Measurements from ENCODE around the gene DCTPP1.
A peak's percentile ranks its signal among the peaks of the same experiment; 100 is the strongest.

DCTPP1 gene

GRCh38 chr16:30395155-30395991, 34.5 kb downstream of the DCTPP1 start, which contains the start of gene ZNF48:
Gene ZNF48, plus strand, starts transcription at chr16:30395420. Its CDS starts 375 bp downstream, at chr16:30395795.
- no peak for TF ChIP-seq GATA3 (IDR thresholded peaks at IDR 0.05; ENCODE audit: low read depth, low read length)
- no peak for TF ChIP-seq GATA2 (IDR thresholded peaks at IDR 0.05; ENCODE audit: low read depth, low read length)

GRCh38 chr16:30394592-30395154, 35.2 kb downstream of the DCTPP1 start:
- TF ChIP-seq GATA2 (IDR thresholded peaks at IDR 0.05; ENCODE audit: low read depth, low read length) (no peak), GATA3 (IDR thresholded peaks at IDR 0.05; ENCODE audit: low read depth, low read length) (no peak)

GRCh38 chr16:30383521-30383920, 46.3 kb downstream of the DCTPP1 start:
- TF ChIP-seq GATA2 (IDR thresholded peaks at IDR 0.05; ENCODE audit: low read depth, low read length) (no peak), GATA3 (IDR thresholded peaks at IDR 0.05; ENCODE audit: low read depth, low read length) (no peak)

GRCh38 chr16:30382111-30382881, 47.5 kb downstream of the DCTPP1 start, which contains the start of gene SEPTIN1:
Gene SEPTIN1, minus strand, starts transcription at chr16:30382561. Its CDS starts 19 bp downstream, at chr16:30382542.
- no peak for TF ChIP-seq GATA2 (IDR thresholded peaks at IDR 0.05; ENCODE audit: low read depth, low read length)
- no peak for TF ChIP-seq GATA3 (IDR thresholded peaks at IDR 0.05; ENCODE audit: low read depth, low read length)

- no peak for TF ChIP-seq GATA2 (IDR thresholded peaks at IDR 0.05; ENCODE audit: low read depth, low read length)
- TF ChIP-seq GATA3 (IDR thresholded peaks at IDR 0.05; ENCODE audit: low read depth, low read length): no peak
Measured at GRCh38 chr16:30381291-30382041, 48.4 kb downstream of the DCTPP1 start.

GRCh38 chr16:30380803-30381208, 49.0 kb downstream of the DCTPP1 start:
- no peak for TF ChIP-seq GATA2 (IDR thresholded peaks at IDR 0.05; ENCODE audit: low read depth, low read length)
- no peak for TF ChIP-seq GATA3 (IDR thresholded peaks at IDR 0.05; ENCODE audit: low read depth, low read length)

- TF ChIP-seq GATA3 (IDR thresholded peaks at IDR 0.05; ENCODE audit: low read depth, low read length): no peak
- no peak for TF ChIP-seq GATA2 (IDR thresholded peaks at IDR 0.05; ENCODE audit: low read depth, low read length)
Measured at GRCh38 chr16:30380072-30380802, 49.6 kb downstream of the DCTPP1 start.

GRCh38 chr16:30379158-30379783, 50.6 kb downstream of the DCTPP1 start:
- TF ChIP-seq GATA2 (IDR thresholded peaks at IDR 0.05; ENCODE audit: low read depth, low read length) (no peak), GATA3 (IDR thresholded peaks at IDR 0.05; ENCODE audit: low read depth, low read length) (no peak)

- TF ChIP-seq GATA2 (IDR thresholded peaks at IDR 0.05; ENCODE audit: low read depth, low read length): peak; percentile 53
- TF ChIP-seq GATA3 (IDR thresholded peaks at IDR 0.05; ENCODE audit: low read depth, low read length): no peak
Measured at GRCh38 chr16:30378236-30379157, 51.3 kb downstream of the DCTPP1 start.

- TF ChIP-seq GATA2 (IDR thresholded peaks at IDR 0.05; ENCODE audit: low read depth, low read length): no peak; the same call in 1 of the 2 replicates
- no peak for TF ChIP-seq GATA3 (IDR thresholded peaks at IDR 0.05; ENCODE audit: low read depth, low read length)
Measured at GRCh38 chr16:30377812-30378235, 52.0 kb downstream of the DCTPP1 start.

- no peak for TF ChIP-seq GATA3 (IDR thresholded peaks at IDR 0.05; ENCODE audit: low read depth, low read length)
Measured at GRCh38 chr16:30377050-30377811, 52.6 kb downstream of the DCTPP1 start.
